ENCODE results near the gene SIRPB2.

Gene SIRPB2

GRCh38 chr20:1467355-1468116 is 23.7 kb downstream of the SIRPB2 start:
- H3K4me3 ChIP-seq (replicated peaks; ENCODE audit: insufficient read depth, low read length) = peak overlapping the region; percentile 33
- peak; percentile 90 to 97 for DNase-seq (ENCODE audit: low read depth in 1 of 2, low spot score in 1 of 2)

GRCh38 chr20:1467082-1467354 is 24.2 kb downstream of the SIRPB2 start:
- Histone ChIP-seq H3K4me3 (replicated peaks; ENCODE audit: insufficient read depth, low read length) (peak overlapping the region; percentile 33), H3K27me3 (ENCODE audit: insufficient read depth, poor library complexity, severe bottlenecking) (no peaks in the 10 kb centered on the region), H3K27ac (replicated peaks) (peak overlapping the region; percentile 95)
- no peak for TF ChIP-seq GABPA (IDR thresholded peaks at IDR 0.05; ENCODE audit: low read depth)
- no peak for TF ChIP-seq CTCF (IDR thresholded peaks at IDR 0.05; ENCODE audit: insufficient read depth, low read length)
- no peak for TF ChIP-seq REST (IDR thresholded peaks at IDR 0.05; ENCODE audit: insufficient replicate concordance, low read depth)
- TF ChIP-seq POLR2AphosphoS5 (IDR thresholded peaks at IDR 0.05; ENCODE audit: low read depth) = no peak
- TF ChIP-seq SPI1 (IDR thresholded peaks at IDR 0.05; ENCODE audit: borderline replicate concordance, low read depth) = no peak
- DNase-seq (ENCODE audit: low read depth in 1 of 2, low spot score in 1 of 2) = no peak

More at GRCh38 chr20:1467355-1468116, 23.7 kb downstream of the SIRPB2 start:
- H3K27me3 ChIP-seq (ENCODE audit: insufficient read depth, poor library complexity, severe bottlenecking) = no peaks in the 10 kb centered on the region
- TF ChIP-seq SPI1 (IDR thresholded peaks at IDR 0.05; ENCODE audit: borderline replicate concordance, low read depth) (peak; percentile 67; the same call in 1 of the 2 replicates), REST (IDR thresholded peaks at IDR 0.05; ENCODE audit: insufficient replicate concordance, low read depth) (peak; percentile 11), POLR2AphosphoS5 (IDR thresholded peaks at IDR 0.05; ENCODE audit: low read depth) (peak; percentile 24), CTCF (IDR thresholded peaks at IDR 0.05; ENCODE audit: insufficient read depth, low read length) (no peak), GABPA (IDR thresholded peaks at IDR 0.05; ENCODE audit: low read depth) (no peak)
- peak overlapping the region; percentile 95 for H3K27ac ChIP-seq (replicated peaks)

- peak; percentile 88 to 94 for DNase-seq (ENCODE audit: low read depth in 1 of 2, low spot score in 1 of 2)
- H3K4me3 ChIP-seq (replicated peaks; ENCODE audit: insufficient read depth, low read length) = peak within 1 kb of the TSS; percentile 96
- H3K27ac ChIP-seq (replicated peaks) = peak within 1 kb of the TSS; percentile 95
- no peak for TF ChIP-seq SPI1 (IDR thresholded peaks at IDR 0.05; ENCODE audit: borderline replicate concordance, low read depth)
- peak; percentile 81 for TF ChIP-seq POLR2AphosphoS5 (IDR thresholded peaks at IDR 0.05; ENCODE audit: low read depth)
- peak; percentile 83 for TF ChIP-seq GABPA (IDR thresholded peaks at IDR 0.05; ENCODE audit: low read depth)
- peak; percentile 77 for TF ChIP-seq REST (IDR thresholded peaks at IDR 0.05; ENCODE audit: insufficient replicate concordance, low read depth)
- peak; percentile 87 for TF ChIP-seq CTCF (IDR thresholded peaks at IDR 0.05; ENCODE audit: insufficient read depth, low read length)
- H3K27me3 ChIP-seq (ENCODE audit: insufficient read depth, poor library complexity, severe bottlenecking) = no peaks in the 10 kb centered on the region
These were observed 24.8 kb downstream of the SIRPB2 start, which contains the start of gene NSFL1C for GRCh38 chr20:1466211-1467081. Gene NSFL1C, minus strand, starts transcription at chr20:1466849. Its CDS starts 25 bp downstream, at chr20:1466824.
